Measurements from ENCODE around the gene ZNRF1.

DNA sequence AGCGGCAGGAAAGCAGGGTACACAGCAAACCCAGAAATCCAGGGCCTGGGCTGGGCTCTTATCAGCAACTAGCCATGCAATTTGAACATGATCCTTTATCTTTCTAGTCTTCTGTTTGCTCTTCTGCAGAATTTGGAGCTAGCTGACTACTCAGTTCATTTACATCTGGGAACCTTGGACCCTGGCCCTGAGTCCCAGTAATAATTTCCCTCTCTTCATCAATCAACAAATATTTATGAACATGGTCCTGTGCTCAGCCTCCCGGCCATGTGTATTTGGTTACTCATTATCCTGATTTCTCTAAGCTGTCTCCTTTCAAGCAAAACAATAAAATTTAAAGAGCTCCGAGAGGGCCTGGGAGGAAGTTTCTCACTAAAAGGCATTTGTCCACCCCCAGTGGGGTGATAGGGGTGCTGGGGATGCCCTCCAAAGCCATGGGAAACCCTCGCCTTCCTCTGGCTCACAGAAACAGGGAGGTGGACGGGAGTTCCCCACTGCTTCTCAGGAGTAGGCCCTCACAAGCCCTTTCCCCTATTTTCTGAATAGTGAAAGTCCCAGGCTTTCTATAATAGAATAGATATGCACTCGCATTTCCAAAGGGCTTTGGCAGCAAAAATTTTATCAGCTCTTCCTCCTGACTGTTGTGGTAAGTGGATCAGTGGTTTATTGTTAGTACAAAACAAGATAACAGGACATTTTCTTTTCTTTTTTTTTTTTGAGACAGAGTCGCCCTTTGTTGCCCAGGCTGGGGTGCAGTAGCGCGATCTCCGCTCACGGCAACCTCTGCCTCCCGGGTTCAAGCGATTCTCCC, 7.0 kb upstream of the ZNRF1 start:
- TF ChIP-seq CTCF (IDR thresholded peaks at IDR 0.05; ENCODE audit: low read depth, low read length) (no peak), MYC (IDR thresholded peaks at IDR 0.05; ENCODE audit: low read depth, low read length) (no peak), MAX (IDR thresholded peaks at IDR 0.05; ENCODE audit: low read depth, low read length) (no peak)
